T-helper 17 cell (primary cell): ENCODE data around the gene IL19. TPM values are rescaled to one million over a fixed set of nuclear protein-coding genes. Genes with fewer than 3 reads are reported as not detected.
"Not testable (repeated sequence)": the region's sequence is repeated elsewhere in the genome, so short reads cannot be mapped to it uniquely, and the experiment has no call there.

ENCODE experiments used
- ATAC-seq: fragments of 150-1000 bp; cut with Tn5 transposase; 2 replicates; pipeline ENCODE4 v1.10.0; 2021; ENCODE audit warnings: mild to moderate bottlenecking, moderate library complexity
- DNase-seq, 3 donors: peaks; one replicate each; pipeline versions ENCODE4 v3.0.0 to v3.0.0-alpha.2; 2020 to 2021
- H3K9me3 ChIP-seq: one replicate; pipeline ENCODE4 v1.7.0; 2013; ENCODE audit warnings: low read length, mild to moderate bottlenecking; ENCODE audit not compliant: control insufficient read depth, poor library complexity, severe bottlenecking
- H3K27ac Mint-ChIP-seq: one replicate; pipeline ENCODE4 v1.8.0; 2022; ENCODE audit warnings: mild to moderate bottlenecking, moderate library complexity, mixed read lengths
- H3K27me3 Mint-ChIP-seq: one replicate; pipeline ENCODE4 v1.8.0; 2022; ENCODE audit warnings: mixed read lengths
- H3K36me3 Mint-ChIP-seq: one replicate; pipeline ENCODE4 v1.8.0; 2022; ENCODE audit warnings: low read depth, mixed read lengths
- H3K4me1 Mint-ChIP-seq: one replicate; pipeline ENCODE4 v1.8.0; 2022; ENCODE audit warnings: mild to moderate bottlenecking, mixed read lengths
- H3K4me3 Mint-ChIP-seq: one replicate; pipeline ENCODE4 v1.8.0; 2022; ENCODE audit warnings: mild to moderate bottlenecking, moderate library complexity, mixed read lengths
- total RNA-seq, 4 donors: library from RNA in 2 of 4; stranded (reverse) in 2 of 4; gene quantifications; one replicate each; pipeline ENCODE4 v1.2.3 and lab custom pipeline; 2022 to 2026

The IL19 gene
- total RNA-seq, 2 donors from 2014 or later = not detected

DNA sequence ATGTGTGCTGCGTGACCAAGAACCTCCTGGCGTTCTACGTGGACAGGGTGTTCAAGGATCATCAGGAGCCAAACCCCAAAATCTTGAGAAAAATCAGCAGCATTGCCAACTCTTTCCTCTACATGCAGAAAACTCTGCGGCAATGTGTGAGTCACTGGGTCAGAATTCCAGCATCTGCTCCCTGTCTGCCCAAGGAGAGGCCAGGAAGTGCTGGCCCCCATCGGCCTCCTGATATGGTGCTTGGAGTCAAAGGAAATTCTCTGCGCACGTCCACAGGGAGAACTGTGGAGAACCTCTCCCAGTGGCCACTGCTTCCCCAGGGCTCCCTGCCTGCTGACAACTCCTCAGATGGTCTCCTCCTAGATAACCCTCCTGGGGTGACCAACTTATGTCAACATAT, 69.3 kb downstream of the IL19 start:
- Mint-ChIP-seq H3K4me3 (no peak overlapping the region), H3K36me3 (peaks cover 4% of the 10 kb centered on the region), H3K27me3 (peaks cover 77% of the 10 kb centered on the region), H3K27ac (no peak overlapping the region), H3K4me1 (peaks cover 2% of the 10 kb centered on the region)
- H3K9me3 ChIP-seq = no peaks in the 10 kb centered on the region
- no peak for DNase-seq
- no peak for ATAC-seq

DNA sequence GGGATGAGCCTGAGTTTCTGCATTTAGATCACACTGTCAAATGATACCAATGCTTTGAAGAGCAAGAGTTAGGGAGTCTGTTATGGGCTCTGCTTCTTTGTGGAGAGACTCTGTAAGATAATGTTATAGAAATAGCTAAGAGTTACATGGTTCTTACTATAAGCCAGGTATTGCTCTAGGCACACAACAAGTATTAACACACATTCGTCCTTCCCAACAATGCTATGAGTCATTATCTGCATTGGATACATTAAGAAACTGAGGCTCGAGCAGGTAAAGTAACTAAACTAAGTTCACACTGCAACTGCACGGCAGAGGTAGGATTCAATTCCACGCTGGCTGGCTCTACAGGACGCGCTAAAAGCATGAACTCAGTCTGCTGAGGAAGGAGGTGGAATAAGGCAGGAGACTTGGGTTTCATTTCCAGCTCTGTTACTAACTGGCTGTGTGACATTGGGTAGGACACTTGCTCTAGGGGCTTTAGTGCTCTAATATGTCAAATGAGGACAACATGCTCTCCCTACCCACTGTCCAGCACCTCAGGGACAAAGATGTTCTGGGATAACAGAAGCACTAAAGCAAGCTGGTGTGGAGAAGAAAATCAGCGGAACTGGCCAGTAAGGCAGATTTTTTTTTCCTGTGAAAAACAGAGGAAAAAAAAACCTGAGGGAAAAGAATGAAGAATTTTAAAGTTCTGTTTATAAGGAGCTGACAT, 71.2 kb downstream of the IL19 start:
- ATAC-seq (no peak), DNase-seq (no peak)
- Mint-ChIP-seq H3K27me3 (peaks cover 63% of the 10 kb centered on the region), H3K4me3 (no peak overlapping the region), H3K4me1 (peaks cover 5% of the 10 kb centered on the region), H3K27ac (no peak overlapping the region), H3K36me3 (peaks cover 4% of the 10 kb centered on the region)
- no peaks in the 10 kb centered on the region for H3K9me3 ChIP-seq

DNA sequence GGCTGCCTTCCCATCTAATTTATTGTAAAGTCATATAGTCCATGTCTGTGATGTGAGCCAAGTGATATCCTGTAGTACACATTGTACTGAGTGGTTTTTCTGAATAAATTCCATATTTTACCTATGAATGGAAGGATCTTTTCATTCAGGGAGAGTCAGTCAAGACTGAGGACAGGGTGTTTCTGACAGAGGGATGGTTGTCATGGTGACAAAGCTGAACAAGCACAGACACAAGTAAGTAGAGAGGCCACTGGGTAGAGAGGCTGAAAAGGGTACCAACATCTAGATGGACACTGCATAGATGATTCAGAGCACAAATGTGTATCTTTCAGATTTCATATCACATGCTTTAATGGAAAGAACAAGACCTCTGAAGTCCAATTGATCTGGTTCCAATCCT, 72.3 kb downstream of the IL19 start:
- H3K36me3 Mint-ChIP-seq = no peaks in the 10 kb centered on the region
- no peak for DNase-seq
- no peak overlapping the region for H3K4me3 Mint-ChIP-seq
- peaks cover 5% of the 10 kb centered on the region for H3K4me1 Mint-ChIP-seq
- ATAC-seq = no peak
- no peak overlapping the region for H3K27ac Mint-ChIP-seq
- H3K27me3 Mint-ChIP-seq = peaks cover 61% of the 10 kb centered on the region
- no peaks in the 10 kb centered on the region for H3K9me3 ChIP-seq

DNA sequence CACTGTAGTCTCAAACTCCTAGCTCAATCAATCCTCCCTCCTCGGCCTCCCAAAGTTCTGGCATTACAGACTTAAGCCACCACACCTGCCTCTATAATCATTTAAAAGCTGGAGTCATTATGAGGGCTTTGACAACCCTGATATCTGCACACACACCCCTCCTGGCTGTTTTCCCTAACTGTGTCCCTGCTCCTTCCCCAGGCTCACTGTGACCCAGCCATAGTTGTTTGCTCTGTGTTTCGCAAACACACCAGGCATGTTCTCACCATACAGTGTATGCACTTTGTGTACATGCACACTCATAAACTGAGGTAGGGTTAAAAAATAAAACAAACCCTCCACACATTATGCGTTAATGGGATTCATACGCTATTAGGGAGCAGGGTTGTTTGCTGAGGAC, 73.1 kb downstream of the IL19 start:
- no peaks in the 10 kb centered on the region for H3K36me3 Mint-ChIP-seq

DNA sequence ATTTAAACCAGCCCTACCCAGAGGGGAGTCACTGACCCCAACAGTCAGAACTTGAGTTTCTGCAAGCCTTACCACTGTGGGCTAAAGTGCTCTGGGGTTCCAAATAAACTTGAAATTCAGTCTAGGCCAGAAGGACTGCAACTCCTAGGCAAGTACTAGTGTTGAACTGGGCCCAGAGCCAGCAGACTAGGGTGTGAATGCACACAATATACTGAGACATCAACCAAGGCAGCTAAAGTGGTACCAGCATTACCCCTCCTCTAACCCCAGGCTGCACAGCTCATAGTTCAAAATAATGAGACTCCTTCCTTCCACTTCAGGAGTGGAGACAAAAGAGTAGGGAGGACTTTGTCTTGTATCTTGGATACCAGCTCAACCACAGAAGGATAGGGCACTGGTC, 75.9 kb downstream of the IL19 start:
- no peak overlapping the region for H3K4me3 Mint-ChIP-seq
- H3K36me3 Mint-ChIP-seq = peaks cover 2% of the 10 kb centered on the region
- peaks cover 69% of the 10 kb centered on the region for H3K27me3 Mint-ChIP-seq
- ATAC-seq (no peak), DNase-seq (no peak)
- H3K9me3 ChIP-seq = no peaks in the 10 kb centered on the region
- H3K4me1 Mint-ChIP-seq = peaks cover 5% of the 10 kb centered on the region
- H3K27ac Mint-ChIP-seq = no peak overlapping the region

More for the DNA sequence above, 73.1 kb downstream of the IL19 start:
- H3K4me1 Mint-ChIP-seq = peaks cover 5% of the 10 kb centered on the region
- no peak overlapping the region for H3K27ac Mint-ChIP-seq
- H3K4me3 Mint-ChIP-seq = no peak overlapping the region
- H3K27me3 Mint-ChIP-seq = peaks cover 62% of the 10 kb centered on the region
- no peak for ATAC-seq
- H3K9me3 ChIP-seq = no peaks in the 10 kb centered on the region
- no peak for DNase-seq

DNA sequence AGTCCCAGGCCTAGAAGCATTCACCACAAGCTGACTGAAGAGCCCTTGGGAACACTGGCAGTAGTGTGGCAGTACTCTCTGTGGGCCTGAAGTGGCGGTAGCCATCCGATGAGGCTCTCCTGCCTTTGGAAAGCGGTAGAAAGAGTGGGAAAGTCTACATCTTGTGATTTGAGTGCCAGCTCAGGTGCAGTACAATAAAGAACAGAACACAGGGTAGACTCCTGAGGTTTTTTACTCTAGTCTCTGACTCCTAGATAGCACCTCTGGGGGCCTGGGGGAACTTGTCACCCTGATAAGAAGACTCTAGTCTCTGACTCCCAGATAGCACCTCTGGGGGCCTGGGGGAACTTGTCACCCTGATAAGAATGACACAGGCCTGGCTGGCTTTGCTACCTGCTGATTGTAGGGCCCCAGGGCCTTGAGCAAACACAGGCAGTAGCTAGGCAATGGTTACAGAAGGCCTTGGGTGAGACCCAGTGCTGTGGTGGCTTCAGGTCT, 76.8 kb downstream of the IL19 start:
- Mint-ChIP-seq H3K36me3 (peaks cover 2% of the 10 kb centered on the region), H3K27ac (peak overlapping the region; percentile 9), H3K27me3 (peaks cover 65% of the 10 kb centered on the region), H3K4me1 (peaks cover 5% of the 10 kb centered on the region), H3K4me3 (no peak overlapping the region)
- ATAC-seq = no peak
- DNase-seq = no peak
- no peaks in the 10 kb centered on the region for H3K9me3 ChIP-seq

DNA sequence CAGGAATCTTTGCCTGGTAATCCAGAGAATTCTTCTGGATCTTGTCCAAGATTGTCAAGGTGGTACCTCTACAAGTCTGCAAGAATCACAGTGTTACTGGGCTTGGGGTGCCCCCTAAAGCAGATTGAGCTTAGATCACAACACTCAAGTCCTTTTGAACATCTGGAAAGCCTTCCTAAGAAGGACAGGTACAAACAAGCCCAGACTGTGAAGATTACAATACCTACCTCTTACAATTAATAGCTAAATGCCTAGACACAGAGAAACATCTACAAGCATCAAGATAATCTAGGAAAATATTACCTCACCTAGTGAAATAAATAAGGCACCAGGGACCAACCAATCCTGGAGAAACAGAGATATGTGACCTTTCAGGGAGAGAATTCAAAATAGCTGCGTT, 77.4 kb downstream of the IL19 start:
- no peaks in the 10 kb centered on the region for H3K9me3 ChIP-seq
- ATAC-seq (no peak), DNase-seq (no peak)
- H3K4me3 Mint-ChIP-seq = no peak overlapping the region
- peaks cover 5% of the 10 kb centered on the region for H3K4me1 Mint-ChIP-seq
- H3K27me3 Mint-ChIP-seq = peaks cover 59% of the 10 kb centered on the region
- peak overlapping the region; percentile 9 for H3K27ac Mint-ChIP-seq
- H3K36me3 Mint-ChIP-seq = peaks cover 2% of the 10 kb centered on the region

DNA sequence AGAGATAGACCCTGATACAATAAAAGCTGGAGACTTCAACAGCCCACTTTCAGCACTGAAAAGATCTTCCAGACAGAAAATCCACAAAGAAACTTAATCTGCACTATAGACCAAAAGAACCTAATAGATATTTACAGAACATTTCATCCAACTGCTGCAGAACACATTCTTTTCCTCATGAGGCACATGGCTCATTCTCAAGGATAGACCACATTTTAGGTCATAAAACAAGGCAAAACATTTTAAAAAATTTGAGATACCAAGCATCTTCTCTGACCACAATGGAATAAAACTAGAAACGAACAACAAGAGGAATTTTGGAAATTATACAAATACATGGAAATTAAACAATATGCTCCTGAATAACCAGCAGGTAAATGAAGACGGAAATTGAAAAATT, 79.8 kb downstream of the IL19 start:
- Mint-ChIP-seq H3K27ac (no peak overlapping the region), H3K4me1 (no peaks in the 10 kb centered on the region), H3K4me3 (no peak overlapping the region), H3K27me3 (peaks cover 51% of the 10 kb centered on the region), H3K36me3 (peaks cover 2% of the 10 kb centered on the region)
- no peak for ATAC-seq
- no peak for DNase-seq
- H3K9me3 ChIP-seq = no peaks in the 10 kb centered on the region

DNA sequence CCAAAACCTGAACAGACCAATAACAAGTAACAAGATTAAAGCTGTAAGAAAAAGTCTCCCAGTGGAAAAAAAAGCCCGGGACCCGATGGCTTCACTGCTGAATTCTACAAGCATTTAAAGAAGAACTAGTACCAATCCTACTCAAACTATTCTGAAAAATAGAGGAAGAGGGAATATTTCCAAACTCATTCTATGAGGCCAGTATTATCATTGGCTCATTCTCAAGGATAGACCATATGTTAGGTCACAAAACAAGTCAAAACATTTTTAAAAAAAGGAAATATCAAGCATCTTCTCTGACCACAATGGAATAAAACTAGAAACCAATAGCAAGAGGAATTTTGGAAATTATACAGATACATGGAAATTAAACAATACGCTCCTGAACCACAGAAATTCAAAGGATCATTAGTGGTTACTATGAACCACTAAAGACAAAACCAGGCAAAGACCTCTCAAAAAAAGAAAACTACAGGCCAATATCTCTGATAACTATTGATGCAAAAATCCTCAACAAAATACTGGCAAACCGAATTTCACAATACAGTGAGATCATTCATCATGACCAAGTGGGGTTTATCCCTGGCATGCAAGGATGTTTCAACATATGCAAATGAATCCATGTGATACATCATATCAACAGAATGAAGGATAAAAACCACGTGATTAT, 80.9 kb downstream of the IL19 start:
- H3K27me3 Mint-ChIP-seq = peaks cover 46% of the 10 kb centered on the region
- H3K4me1 Mint-ChIP-seq = peaks cover 3% of the 10 kb centered on the region
- no peak for ATAC-seq
- H3K9me3 ChIP-seq = no peaks in the 10 kb centered on the region
- DNase-seq = no peak
- peaks cover 2% of the 10 kb centered on the region for H3K36me3 Mint-ChIP-seq
- no peak overlapping the region for H3K4me3 Mint-ChIP-seq
- no peak overlapping the region for H3K27ac Mint-ChIP-seq

DNA sequence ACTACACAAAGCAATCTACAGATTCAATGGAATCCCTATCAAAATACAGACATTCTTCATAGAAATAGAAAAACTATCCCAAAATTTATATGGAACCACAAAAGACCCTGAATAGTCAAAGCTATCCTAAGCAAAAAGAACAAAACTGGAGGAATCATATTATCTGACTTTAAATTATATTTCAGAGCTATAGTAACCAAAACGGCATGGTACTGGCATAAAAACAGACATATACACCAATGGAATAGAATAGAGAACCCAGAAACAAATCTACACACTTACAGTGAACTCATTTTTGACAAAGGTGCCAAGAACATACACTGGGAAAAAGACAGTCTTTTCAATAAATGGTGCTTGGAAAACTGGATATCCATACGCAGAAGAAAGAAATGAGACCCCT, 82.1 kb downstream of the IL19 start:
- H3K4me1 Mint-ChIP-seq, H3K27ac Mint-ChIP-seq, H3K4me3 Mint-ChIP-seq, H3K36me3 Mint-ChIP-seq, ATAC-seq, DNase-seq, H3K9me3 ChIP-seq: not testable (repeated sequence)
- peaks cover 43% of the 10 kb centered on the region for H3K27me3 Mint-ChIP-seq

DNA sequence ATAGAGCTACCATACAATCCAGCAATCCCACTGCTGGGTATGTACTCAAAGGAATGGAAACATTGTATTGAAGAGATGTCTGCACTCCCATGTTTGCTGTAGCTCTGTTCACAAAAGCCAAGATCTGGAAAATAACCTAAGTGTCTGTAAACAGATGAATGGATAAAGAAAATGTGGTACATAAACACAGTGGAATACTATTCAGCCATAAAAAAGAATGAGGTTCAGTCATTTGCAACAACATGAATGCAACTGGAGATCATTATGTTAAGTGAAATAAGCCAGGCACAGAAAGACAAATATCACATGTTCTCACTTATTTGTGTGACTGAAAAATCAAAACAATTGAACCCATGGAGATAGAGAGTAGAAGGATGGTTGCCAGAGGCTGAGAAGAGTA, 83.1 kb downstream of the IL19 start:
- not testable (repeated sequence) for H3K4me3 Mint-ChIP-seq, ATAC-seq, H3K36me3 Mint-ChIP-seq, H3K9me3 ChIP-seq, H3K4me1 Mint-ChIP-seq, H3K27ac Mint-ChIP-seq, DNase-seq
- peaks cover 38% of the 10 kb centered on the region for H3K27me3 Mint-ChIP-seq

DNA sequence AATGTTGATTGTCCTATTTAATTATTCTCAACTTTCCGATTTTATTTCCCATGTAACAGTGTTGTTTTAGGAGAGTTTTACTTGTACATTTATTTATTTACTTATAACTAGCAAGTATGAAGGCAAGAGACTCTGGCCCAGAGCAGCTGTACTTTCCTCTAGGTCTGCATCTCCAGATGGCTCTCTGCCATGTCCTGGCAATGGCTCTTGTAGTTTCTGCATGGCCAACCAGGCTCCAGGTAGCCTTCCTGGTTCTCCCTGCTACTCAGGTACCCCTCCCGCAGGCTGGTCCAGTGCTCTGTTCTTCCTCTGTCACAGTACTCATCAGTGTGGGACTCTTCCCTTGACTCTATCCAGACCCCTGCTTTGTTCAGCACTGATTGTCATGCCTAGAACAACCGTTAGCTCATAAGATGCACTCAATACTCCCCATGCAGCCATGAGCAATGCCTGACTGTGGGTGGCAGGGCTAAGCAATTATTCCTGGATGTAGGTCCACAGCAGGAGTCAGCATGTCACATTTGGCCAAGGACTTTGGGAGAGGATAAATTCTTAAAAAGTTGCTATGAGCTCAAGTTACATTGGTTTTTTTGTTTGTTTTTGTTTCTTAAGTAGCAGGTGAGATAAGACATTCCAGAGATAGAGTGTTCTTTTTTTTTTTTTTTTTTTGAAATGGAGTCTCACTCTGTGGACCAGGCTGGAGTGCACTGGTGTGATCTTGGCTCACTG, 84.0 kb downstream of the IL19 start:
- Mint-ChIP-seq H3K36me3 (no peaks in the 10 kb centered on the region), H3K4me3 (no peak overlapping the region), H3K27ac (no peak overlapping the region), H3K27me3 (peaks cover 30% of the 10 kb centered on the region), H3K4me1 (peaks cover 5% of the 10 kb centered on the region)
- ATAC-seq (no peak), DNase-seq (no peak)
- no peaks in the 10 kb centered on the region for H3K9me3 ChIP-seq

DNA sequence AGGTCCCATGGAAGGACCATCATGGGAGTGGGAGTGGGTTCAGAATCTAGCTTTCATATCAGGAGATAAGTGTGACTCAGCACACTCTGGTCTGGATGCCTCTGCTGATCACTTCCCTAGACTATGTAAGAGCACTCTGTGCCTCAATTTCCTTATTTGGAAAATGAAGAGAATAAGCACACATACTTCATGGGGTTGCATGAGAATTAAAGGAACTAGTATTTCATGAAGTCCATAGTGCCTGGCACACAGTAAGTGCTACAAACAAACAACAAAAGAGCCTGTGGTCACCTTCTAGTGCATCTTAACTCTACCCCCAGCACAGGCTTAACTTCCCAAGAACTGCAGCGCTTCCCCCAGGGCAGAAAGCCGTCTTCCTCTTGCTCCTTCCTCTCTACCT, 85.3 kb downstream of the IL19 start:
- no peak for ATAC-seq
- Mint-ChIP-seq H3K27ac (no peak overlapping the region), H3K36me3 (no peaks in the 10 kb centered on the region), H3K4me1 (peaks cover 5% of the 10 kb centered on the region), H3K4me3 (no peak overlapping the region), H3K27me3 (peaks cover 25% of the 10 kb centered on the region)
- no peaks in the 10 kb centered on the region for H3K9me3 ChIP-seq
- no peak for DNase-seq
